K562 (cell line): ENCODE measurements around the gene MRGPRF. TPM values are rescaled to one million over a fixed set of nuclear protein-coding genes. Genes with fewer than 3 reads are reported as not detected.

Experiments used
- BRCA1 ChIP-seq, 2 experiments: fragments of 450-650 bp in 1 of 2; sonication (generic) in 1 of 2; formaldehyde crosslinking in 1 of 2; IDR thresholded peaks; 2 replicates each; pipeline versions ENCODE4 v1.5.0 to v1.6.1; 2017 to 2020; ENCODE audit warnings: mild to moderate bottlenecking in 1 of 2, missing genetic modification reagents in 1 of 2
- BRD9 ChIP-seq: fragments of 450-650 bp; IDR thresholded peaks from 2 replicates; pipeline ENCODE4 v1.6.1; 2018; ENCODE audit warnings: low read depth; ENCODE audit not compliant: partially characterized antibody
- CBX5 ChIP-seq: IDR thresholded peaks from 2 replicates; pipeline ENCODE4 v1.6.1; 2014; ENCODE audit warnings: low read depth, borderline replicate concordance
- CREM ChIP-seq: IDR thresholded peaks from 2 replicates; pipeline ENCODE4 v1.6.1; 2014; ENCODE audit warnings: antibody characterized with exemption, low read depth
- DACH1 ChIP-seq: fragments of 450-650 bp; IDR thresholded peaks from 2 replicates; pipeline ENCODE4 v1.6.1; 2018; ENCODE audit not compliant: partially characterized antibody
- MIER1 ChIP-seq: fragments of 450-650 bp; IDR thresholded peaks from 2 replicates; pipeline ENCODE4 v1.6.1; 2016; ENCODE audit warnings: antibody characterized with exemption, mild to moderate bottlenecking, low read depth
- RCOR1 ChIP-seq, 2 experiments: IDR thresholded peaks; 2 replicates each; pipeline ENCODE4 v1.6.1; 2012; ENCODE audit warnings: low read depth in 2 of 2, low read length in 2 of 2, borderline replicate concordance in 1 of 2, improper control_type of control experiment in 1 of 2
- RREB1 ChIP-seq: fragments of 250-450 bp; sonication (Bioruptor Pico); IDR thresholded peaks from 2 replicates; pipeline ENCODE4 v1.4.0; 2020
- SIX5 ChIP-seq, 2 experiments: IDR thresholded peaks; 2 replicates each; pipeline ENCODE4 v1.6.1; 2011; ENCODE audit warnings: low read length in 2 of 2, borderline replicate concordance in 1 of 2, low read depth in 1 of 2, mild to moderate bottlenecking in 1 of 2, moderate library complexity in 1 of 2; ENCODE audit not compliant: insufficient read depth in 1 of 2
- ZNF280B ChIP-seq: fragments of 250-450 bp; sonication (Bioruptor Pico); IDR thresholded peaks from 2 replicates; pipeline ENCODE4 v1.5.1; 2021; ENCODE audit warnings: mild to moderate bottlenecking
- ZNF444 ChIP-seq: fragments of 250-450 bp; sonication (Bioruptor Pico); IDR thresholded peaks from 2 replicates; pipeline ENCODE4 v1.4.0; 2020; ENCODE audit warnings: mild to moderate bottlenecking, moderate library complexity
- ZNF583 ChIP-seq: fragments of 250-450 bp; sonication (Bioruptor Pico); IDR thresholded peaks from 2 replicates; pipeline ENCODE4 v1.4.0; 2020
- ZNF695 ChIP-seq: fragments of 450-650 bp; formaldehyde crosslinking; IDR thresholded peaks from 2 replicates; pipeline ENCODE4 v1.4.0; 2020; ENCODE audit warnings: mild to moderate bottlenecking, moderate library complexity
- ZNF740 ChIP-seq, 3 experiments: fragments of 200-800 bp in 1 of 3; sonication (Bioruptor generic) in 1 of 3; sonication (generic) in 1 of 3; formaldehyde crosslinking in 1 of 3; IDR thresholded peaks; 2 replicates each; pipeline versions ENCODE4 v1.6.1 to v1.8.0; 2016 to 2022; ENCODE audit warnings: mild to moderate bottlenecking in 2 of 3, missing compliant biosample characterization in 2 of 3, missing genetic modification characterization in 2 of 3, missing genetic modification reagents in 1 of 3
- polyA plus RNA-seq, 8 experiments: library from polyadenylated mRNA; depleted of rRNA in 4 of 8; stranded (reverse) in 5 of 8; unstranded in 3 of 8; fragments of >200 nt; fragmentation: Nextera tagmentation in 2 of 8; fragmentation: Illumina TruSeq in 1 of 8; extraction: Ambion mirVana in 2 of 8; extraction: Trizol in 1 of 8; gene quantifications; 2 replicates each; pipeline versions ENCODE4 v1.2.1 to v1.2.3, GENCODE V29; 2011 to 2014; ENCODE audit warnings: inconsistent platforms in 1 of 8, missing spikeins in 1 of 8
- total RNA-seq, 7 experiments: library from RNA; depleted of rRNA in 6 of 7; stranded (reverse); fragments of >200 nt in 6 of 7; fragmentation: Illumina TruSeq in 2 of 7; extraction: Trizol in 2 of 7; gene quantifications; 2 replicates each; pipeline versions ENCODE4 v1.2.1 to v1.2.3, GENCODE V29; 2011 to 2021; ENCODE audit warnings: low replicate concordance in 1 of 7
- TF ChIP-seq, protein P1 (sequence below): sonication (generic); formaldehyde crosslinking; IDR thresholded peaks from 2 replicates; pipeline ENCODE4 v1.8.0; 2022; ENCODE audit warnings: mild to moderate bottlenecking, missing genetic modification reagents
- TF ChIP-seq, protein P2 (sequence below): fragments of 250-450 bp; sonication (Bioruptor Pico); IDR thresholded peaks from 2 replicates; pipeline ENCODE4 v1.9.0; 2021; ENCODE audit warnings: mild to moderate bottlenecking

The MRGPRF gene
- total and polyA plus RNA-seq, 9 of the 15 experiments (the other 6 are each of a cell fraction or from before 2014, with no cell fraction given), result not detected

DNA sequence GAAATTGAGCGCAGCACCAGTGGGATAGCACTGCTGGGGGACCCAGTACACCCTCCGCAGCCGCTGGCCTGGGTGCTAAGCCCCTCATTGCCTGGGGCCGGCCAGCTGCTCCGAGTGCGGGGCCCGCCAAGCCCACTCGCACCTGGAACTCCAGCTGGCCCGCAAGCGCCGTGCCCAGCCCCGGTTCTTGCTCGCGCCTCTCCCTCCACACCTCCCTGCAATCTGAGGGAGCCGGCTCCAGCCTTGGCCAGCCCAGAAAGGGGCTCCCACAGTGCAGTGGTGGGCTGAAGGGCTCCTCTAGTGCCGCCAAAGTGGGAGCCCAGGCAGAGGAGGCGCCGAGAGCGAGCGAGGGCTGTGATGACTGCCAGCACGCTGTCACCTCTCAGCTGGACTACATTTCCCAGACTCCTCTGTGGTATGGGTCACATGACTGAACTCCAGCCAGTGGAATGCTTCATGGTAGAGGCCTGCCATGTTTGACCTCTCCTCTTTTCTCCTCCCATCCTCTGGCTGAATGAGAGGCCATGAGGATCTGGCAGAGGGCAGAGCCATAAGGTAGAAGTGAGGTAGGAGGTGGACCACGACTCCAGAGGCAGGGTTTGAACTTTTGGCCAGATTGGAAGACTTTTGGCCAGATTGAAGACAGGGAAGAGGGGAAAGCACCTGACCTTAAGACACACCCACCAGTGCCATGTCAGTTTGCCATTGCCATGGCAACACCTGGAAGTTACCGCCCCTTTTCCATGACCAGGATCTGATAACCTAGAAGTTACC lies 38.4 kb downstream of the MRGPRF start (continued):
- TF ChIP-seq RCOR1 (IDR thresholded peaks at IDR 0.05; ENCODE audit: borderline replicate concordance in 1 of 2, low read depth in 2 of 2, low read length in 2 of 2) (no peak), BRD9 (no peak), ZNF444 (CRISPR knock-in tag) (no peak), ZNF740 (CRISPR knock-in tag; IDR thresholded peaks at IDR 0.05) (no peak), ZNF740 (tag; IDR thresholded peaks at IDR 0.05) (no peak), CREM (peak; percentile 37; the same call in 1 of the 2 replicates), ZNF695 (CRISPR knock-in tag) (no peak), BRCA1 (IDR thresholded peaks at IDR 0.05) (no peak), BRCA1 (CRISPR knock-in tag; IDR thresholded peaks at IDR 0.05) (no peak), CBX5 (no peak), DACH1 (no peak), SIX5 (IDR thresholded peaks at IDR 0.05; ENCODE audit: borderline replicate concordance in 1 of 2, insufficient read depth in 1 of 2, low read depth in 1 of 2, low read length in 2 of 2) (peak; percentile 71 to 74), ZNF583 (CRISPR knock-in tag) (no peak), RREB1 (CRISPR knock-in tag) (no peak), MIER1 (no peak), ZNF280B (CRISPR knock-in tag) (no peak)
- TF ChIP-seq, protein P1, sequence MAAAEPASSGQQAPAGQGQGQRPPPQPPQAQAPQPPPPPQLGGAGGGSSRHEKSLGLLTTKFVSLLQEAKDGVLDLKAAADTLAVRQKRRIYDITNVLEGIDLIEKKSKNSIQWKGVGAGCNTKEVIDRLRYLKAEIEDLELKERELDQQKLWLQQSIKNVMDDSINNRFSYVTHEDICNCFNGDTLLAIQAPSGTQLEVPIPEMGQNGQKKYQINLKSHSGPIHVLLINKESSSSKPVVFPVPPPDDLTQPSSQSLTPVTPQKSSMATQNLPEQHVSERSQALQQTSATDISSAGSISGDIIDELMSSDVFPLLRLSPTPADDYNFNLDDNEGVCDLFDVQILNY (CRISPR knock-in tag), result no peak
- TF ChIP-seq, protein P2, sequence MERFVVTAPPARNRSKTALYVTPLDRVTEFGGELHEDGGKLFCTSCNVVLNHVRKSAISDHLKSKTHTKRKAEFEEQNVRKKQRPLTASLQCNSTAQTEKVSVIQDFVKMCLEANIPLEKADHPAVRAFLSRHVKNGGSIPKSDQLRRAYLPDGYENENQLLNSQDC (CRISPR knock-in tag), result no peak
